CD14-positive monocyte (primary cell): Measurements from ENCODE around the gene HMCN1. TPM values are rescaled to one million over a fixed set of nuclear protein-coding genes. Genes with fewer than 3 reads are reported as not detected.

Experiments used
- DNase-seq, 3 donors: peaks; one replicate each; pipeline ENCODE4 v3.0.0-alpha.2; 2011 to 2022
- H2AFZ ChIP-seq: 2 replicates; pipeline ENCODE4 v1.6.0; 2012; ENCODE audit warnings: mild to moderate bottlenecking, low read depth, low read length, inconsistent platforms; ENCODE audit not compliant: insufficient read depth, poor library complexity, severe bottlenecking
- H3K27ac ChIP-seq, 2 donors: 1 replicate in 1 of 2; 2 replicates in 1 of 2; pipeline ENCODE4 v1.5.1; 2012 to 2013; ENCODE audit warnings: low read length in 2 of 2, control low read depth in 1 of 2, inconsistent platforms in 1 of 2, low read depth in 1 of 2, mild to moderate bottlenecking in 1 of 2
- H3K27me3 ChIP-seq, 2 donors: one replicate each; pipeline versions ENCODE4 v1.6.0 to v1.6.1; 2011 to 2013; ENCODE audit warnings: low read length in 2 of 2; ENCODE audit not compliant: control insufficient read depth in 2 of 2, insufficient read depth in 2 of 2
- H3K36me3 ChIP-seq, 2 donors: replicated peaks in 1 of 2; 1 replicate in 1 of 2; 2 replicates in 1 of 2; pipeline versions ENCODE4 v1.5.1 to v1.6.1; 2012 to 2013; ENCODE audit warnings: low read length in 2 of 2, control low read depth in 1 of 2, inconsistent platforms in 1 of 2, mild to moderate bottlenecking in 1 of 2; ENCODE audit not compliant: insufficient read depth in 2 of 2, control insufficient read depth in 1 of 2
- H3K4me1 ChIP-seq, 2 donors: 1 replicate in 1 of 2; 2 replicates in 1 of 2; pipeline versions ENCODE4 v1.5.1 to v1.6.1; 2012 to 2013; ENCODE audit warnings: low read length in 2 of 2, control low read depth in 1 of 2, inconsistent platforms in 1 of 2, mild to moderate bottlenecking in 1 of 2, moderate library complexity in 1 of 2; ENCODE audit not compliant: insufficient read depth in 2 of 2, control insufficient read depth in 1 of 2
- H3K4me2 ChIP-seq: replicated peaks from 2 replicates; pipeline ENCODE3; 2012; ENCODE audit warnings: low read length, moderate library complexity, mild to moderate bottlenecking; ENCODE audit not compliant: poor library complexity, severe bottlenecking; ENCODE audit errors: extremely low read depth
- H3K4me3 ChIP-seq, 3 experiments: fragments of 200-600 bp in 1 of 3; sonication (generic) in 1 of 3; replicated peaks in 1 of 3; 1 replicate in 2 of 3; 2 replicates in 1 of 3; pipeline ENCODE4 v1.5.1; 2011 to 2013; ENCODE audit warnings: low read length in 3 of 3, mild to moderate bottlenecking in 3 of 3, control low read depth in 2 of 3, low read depth in 2 of 3, inconsistent platforms in 1 of 3, moderate library complexity in 1 of 3
- H3K79me2 ChIP-seq: 2 replicates; pipeline ENCODE4 v1.6.0; 2012; ENCODE audit warnings: mild to moderate bottlenecking, control low read depth, inconsistent platforms, low read length, moderate library complexity; ENCODE audit not compliant: insufficient read depth
- H3K9ac ChIP-seq: 2 replicates; pipeline ENCODE4 v1.6.0; 2017; ENCODE audit warnings: low read length, mild to moderate bottlenecking; ENCODE audit not compliant: insufficient read depth, poor library complexity, severe bottlenecking
- H3K9me3 ChIP-seq, 2 donors: replicated peaks in 1 of 2; 1 replicate in 1 of 2; 2 replicates in 1 of 2; pipeline versions ENCODE4 v1.5.1 to v1.6.1; 2012 to 2013; ENCODE audit warnings: low read length in 2 of 2, control low read depth in 1 of 2; ENCODE audit not compliant: control insufficient read depth in 1 of 2, insufficient read depth in 1 of 2
- H4K20me1 ChIP-seq: 2 replicates; pipeline ENCODE4 v1.6.0; 2012; ENCODE audit warnings: mild to moderate bottlenecking, low read length, control low read depth, moderate library complexity; ENCODE audit not compliant: insufficient read depth
- H3K27ac Mint-ChIP-seq, 7 donors: one replicate each; pipeline ENCODE4 v1.8.0; 2020; ENCODE audit warnings: mild to moderate bottlenecking in 7 of 7, mixed read lengths in 7 of 7, moderate library complexity in 6 of 7, inconsistent platforms in 2 of 7
- H3K27me3 Mint-ChIP-seq, 3 donors: one replicate each; pipeline ENCODE4 v1.8.0; 2021 to 2022; ENCODE audit warnings: low read depth in 3 of 3, mild to moderate bottlenecking in 3 of 3, mixed read lengths in 3 of 3, moderate library complexity in 3 of 3, inconsistent platforms in 1 of 3
- H3K36me3 Mint-ChIP-seq, 2 donors: one replicate each; pipeline ENCODE4 v1.8.0; 2020; ENCODE audit warnings: mixed read lengths in 2 of 2, inconsistent platforms in 1 of 2, mild to moderate bottlenecking in 1 of 2
- H3K4me1 Mint-ChIP-seq: one replicate; pipeline ENCODE4 v1.8.0; 2020; ENCODE audit warnings: mild to moderate bottlenecking, mixed read lengths
- H3K4me3 Mint-ChIP-seq, 2 donors: one replicate each; pipeline ENCODE4 v1.8.0; 2020; ENCODE audit warnings: mild to moderate bottlenecking in 2 of 2, mixed read lengths in 2 of 2, moderate library complexity in 1 of 2
- H3K9me3 Mint-ChIP-seq, 7 donors: one replicate each; pipeline ENCODE4 v1.8.0; 2020 to 2022; ENCODE audit warnings: mixed read lengths in 7 of 7, mild to moderate bottlenecking in 6 of 7, moderate library complexity in 6 of 7, inconsistent platforms in 2 of 7
- CTCF ChIP-seq: fragments of 200-600 bp; IDR thresholded peaks from one replicate; pipeline ENCODE4 v1.8.0; 2022; ENCODE audit warnings: antibody characterized with exemption, mild to moderate bottlenecking
- WGBS: methylation state at CpG from one replicate; pipeline ENCODE4 v1.1.5; 2013; ENCODE audit warnings: missing lambda C conversion rate; ENCODE audit not compliant: insufficient coverage; 5-methylcytosine and 5-hydroxymethylcytosine counted together
- intact Hi-C, 2 donors: fragments of 100-400 bp; cut with micrococcal nuclease; formaldehyde crosslinking; loops; one replicate each; pipeline versions ENCODE4 v1.15.0 to v1.15.1; 2023
- polyA plus RNA-seq, 3 donors: library from polyadenylated mRNA; depleted of rRNA in 1 of 3; unstranded in 2 of 3; stranded (reverse) in 1 of 3; fragments of 300-500 nt in 2 of 3; fragments of >200 nt in 1 of 3; fragmentation: Illumina TruSeq in 2 of 3; gene quantifications; 1 replicate in 2 of 3; 2 replicates in 1 of 3; pipeline ENCODE4 v1.2.3, GENCODE V29; 2012 to 2021

The HMCN1 gene
- polyA plus RNA-seq, 3 donors, result not detected

GRCh38 chr1:186206048-186206570 is 471.9 kb downstream of the HMCN1 start:
- TF ChIP-seq CTCF, result no peak
- no peaks in the 10 kb centered on the region for H3K79me2 ChIP-seq
- Mint-ChIP-seq H3K4me3 (no peak overlapping the region), H3K27ac (no peak overlapping the region), H3K4me1 (peaks cover 4% of the 10 kb centered on the region), H3K36me3 (no peaks in the 10 kb centered on the region), H3K27me3 (no peaks in the 10 kb centered on the region), H3K9me3 (peaks cover 0 to 4% (median 0%) of the 10 kb centered on the region in 7 donors)
- H3K36me3 ChIP-seq, result no peaks in the 10 kb centered on the region
- DNase-seq, result no peak
- H3K27me3 ChIP-seq, result no peaks in the 10 kb centered on the region
- H3K27ac ChIP-seq, result no peak overlapping the region
- H3K9ac ChIP-seq, result no peak overlapping the region
- no peaks in the 10 kb centered on the region for H4K20me1 ChIP-seq
- no peaks in the 10 kb centered on the region for H3K4me1 ChIP-seq
- intact Hi-C loops, result no loop called here
- H2AFZ ChIP-seq, result no peak overlapping the region
- WGBS, result no CpG with 5 or more reads among the region's 7 CpGs
- H3K4me3 ChIP-seq, result no peak overlapping the region
- H3K9me3 ChIP-seq, result no peaks in the 10 kb centered on the region
- H3K4me2 ChIP-seq, result no peak overlapping the region

GRCh38 chr1:186207391-186208085 is 473.3 kb downstream of the HMCN1 start:
- Histone ChIP-seq H3K36me3 (no peaks in the 10 kb centered on the region), H3K4me2 (no peak overlapping the region), H4K20me1 (no peaks in the 10 kb centered on the region), H3K27ac (no peak overlapping the region), H3K9ac (no peak overlapping the region), H2AFZ (no peak overlapping the region), H3K79me2 (no peaks in the 10 kb centered on the region), H3K4me1 (no peaks in the 10 kb centered on the region), H3K4me3 (no peak overlapping the region), H3K9me3 (no peaks in the 10 kb centered on the region), H3K27me3 (no peaks in the 10 kb centered on the region)
- H3K27ac Mint-ChIP-seq, result no peak overlapping the region
- peaks cover 4% of the 10 kb centered on the region for H3K4me1 Mint-ChIP-seq
- TF ChIP-seq CTCF, result no peak
- WGBS, result 100% methylated on average over 1 of the region's 4 CpGs
- intact Hi-C loops, result no loop called here
- peaks cover 0 to 4% (median 0%) of the 10 kb centered on the region in 7 donors for H3K9me3 Mint-ChIP-seq
- no peaks in the 10 kb centered on the region for H3K36me3 Mint-ChIP-seq
- no peaks in the 10 kb centered on the region for H3K27me3 Mint-ChIP-seq
- H3K4me3 Mint-ChIP-seq, result no peak overlapping the region
- DNase-seq, result no peak
